AG09309 (cell line): ENCODE measurements around the gene LIMA1.

Experiments
- DNase-seq: peaks from one replicate; pipeline ENCODE4 v3.0.0-alpha.2; 2010; ENCODE audit warnings: low read depth
- H3K4me3 ChIP-seq: 2 replicates; pipeline ENCODE4 v1.5.1; 2011; ENCODE audit warnings: mild to moderate bottlenecking, low read depth, low read length, moderate library complexity; ENCODE audit not compliant: control insufficient read depth
- CTCF ChIP-seq: IDR thresholded peaks from 2 replicates; pipeline ENCODE4 v1.5.1; 2011; ENCODE audit warnings: mild to moderate bottlenecking, low read depth, low read length, inconsistent platforms; ENCODE audit not compliant: insufficient read depth, control insufficient read depth; ENCODE audit errors: missing control alignments

The LIMA1 gene

GRCh38 chr12:50188875-50189575, 94.3 kb downstream of the LIMA1 start:
- no peak overlapping the region for H3K4me3 ChIP-seq
- TF ChIP-seq CTCF: no peak
- DNase-seq: no peak

DNA sequence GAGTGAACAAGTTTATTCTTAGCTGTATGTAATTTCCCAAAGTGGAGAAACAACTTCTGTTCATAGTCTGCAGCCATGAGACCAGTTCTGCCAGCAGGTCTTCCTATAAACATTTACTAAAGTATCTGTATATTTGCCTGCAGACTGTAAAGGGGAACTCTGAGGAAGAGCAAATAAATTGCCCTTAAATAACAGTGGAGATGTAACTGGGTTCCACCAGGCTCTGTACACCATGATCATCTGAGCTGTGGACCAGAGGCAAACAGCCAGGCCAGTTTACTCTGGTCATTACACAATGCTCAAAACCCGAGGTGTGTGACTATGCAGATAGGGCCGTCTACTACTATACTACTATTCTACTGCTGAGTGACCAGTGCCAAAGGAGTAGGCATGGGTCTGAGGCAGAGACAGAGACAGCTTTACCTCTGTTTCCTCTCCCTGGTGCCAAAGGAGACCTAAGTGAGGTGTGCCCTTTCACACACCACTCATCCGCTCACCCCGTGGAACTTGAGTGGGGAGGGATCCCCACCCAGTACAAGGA, 95.0 kb downstream of the LIMA1 start:
- no peak for TF ChIP-seq CTCF

DNA sequence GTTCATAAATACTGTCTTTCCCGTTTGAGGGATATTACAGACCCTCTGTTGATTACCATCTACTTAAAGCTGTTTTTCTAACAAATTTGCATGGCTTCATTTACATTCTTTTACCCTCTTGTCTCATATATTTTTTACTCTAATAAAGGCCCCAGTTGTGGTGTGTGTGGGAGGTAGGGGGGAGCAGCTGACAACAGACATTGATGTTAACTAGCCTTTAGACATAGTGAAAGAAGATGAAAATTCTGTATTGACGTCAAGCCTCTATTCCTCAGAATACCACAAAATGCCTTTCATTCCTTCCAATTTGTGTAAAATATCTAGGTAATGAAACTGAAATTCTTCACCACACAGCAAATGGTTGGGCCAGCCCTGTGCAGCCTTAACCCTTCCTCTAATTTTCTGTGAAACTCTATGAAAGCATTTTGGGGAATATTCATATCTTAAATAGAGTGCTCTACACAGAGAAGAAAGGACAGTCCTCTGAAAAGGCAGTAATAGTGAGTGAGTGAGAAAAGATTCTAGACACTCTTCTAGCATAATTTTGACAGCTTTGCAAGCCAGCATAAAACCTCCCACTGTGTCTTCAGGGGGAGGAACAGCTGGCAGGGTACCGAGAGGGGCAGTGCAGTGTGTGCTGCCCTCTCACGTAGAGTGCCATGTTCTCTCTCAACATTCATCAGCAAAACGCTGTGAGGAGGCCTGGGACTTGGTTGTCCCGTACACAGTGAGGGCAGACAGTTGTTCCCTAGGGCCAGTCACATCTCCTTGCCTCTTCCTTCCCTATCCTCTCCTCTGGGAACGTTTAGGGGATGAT, 96.0 kb downstream of the LIMA1 start:
- peak; percentile 89 for DNase-seq
- H3K4me3 ChIP-seq: no peak overlapping the region
- TF ChIP-seq CTCF: peak; percentile 17

More for the DNA sequence above, 95.0 kb downstream of the LIMA1 start:
- no peak overlapping the region for H3K4me3 ChIP-seq
- DNase-seq: no peak

DNA sequence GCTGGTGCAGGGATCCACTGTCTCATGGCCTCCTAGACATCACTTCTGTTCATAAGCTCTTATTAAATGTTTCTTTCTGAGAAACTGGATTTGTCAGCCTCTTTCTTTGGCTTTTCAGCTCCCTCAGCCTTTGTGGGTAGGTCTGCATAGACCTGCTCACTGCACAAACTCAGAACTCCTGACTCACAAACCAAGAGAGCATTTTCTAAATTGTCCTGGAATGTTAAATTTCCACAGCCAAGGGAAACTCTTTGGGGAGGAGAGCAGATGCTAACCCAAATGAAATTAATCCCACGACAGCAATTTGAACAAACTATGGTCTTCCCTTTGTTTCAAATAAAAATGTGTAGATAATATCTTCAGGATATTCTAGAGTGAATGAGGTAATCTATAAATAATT, 96.6 kb downstream of the LIMA1 start:
- H3K4me3 ChIP-seq: no peak overlapping the region
- no peak for TF ChIP-seq CTCF

DNA sequence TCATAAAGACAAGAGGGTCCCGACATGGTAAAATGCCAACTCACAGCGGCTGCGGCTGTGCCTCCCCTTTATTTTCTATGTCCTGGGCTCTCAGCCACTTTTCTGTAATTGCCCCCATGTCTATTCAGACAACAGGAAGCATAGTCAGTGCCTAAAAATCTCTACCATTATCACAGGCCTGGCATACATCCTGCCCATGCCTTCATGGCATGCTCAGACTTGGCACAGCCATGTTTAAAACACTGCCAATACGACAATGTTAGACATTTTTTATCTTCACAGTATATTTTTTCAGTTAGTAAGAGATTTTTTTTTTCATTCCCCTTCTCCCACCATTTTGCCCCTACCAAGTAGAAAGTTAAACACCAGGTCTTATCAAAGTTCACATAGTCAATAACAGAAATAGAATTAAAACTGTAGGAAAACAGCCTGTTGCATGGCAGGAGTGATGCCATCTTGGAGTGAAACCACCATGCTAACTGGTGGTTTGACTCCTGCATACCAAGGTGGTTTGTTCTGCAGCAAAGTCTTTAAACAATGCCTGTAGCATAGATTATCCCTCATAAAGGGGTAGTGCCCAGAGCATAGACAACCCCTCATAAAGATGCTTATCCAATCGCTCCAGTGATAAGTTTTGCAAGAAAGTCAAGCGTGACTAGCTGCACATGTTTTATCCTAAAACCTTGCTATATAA, 97.2 kb downstream of the LIMA1 start:
- DNase-seq: peak; percentile 89
- H3K4me3 ChIP-seq: no peak overlapping the region
- TF ChIP-seq CTCF: no peak

More for the DNA sequence above, 96.6 kb downstream of the LIMA1 start:
- no peak for DNase-seq

DNA sequence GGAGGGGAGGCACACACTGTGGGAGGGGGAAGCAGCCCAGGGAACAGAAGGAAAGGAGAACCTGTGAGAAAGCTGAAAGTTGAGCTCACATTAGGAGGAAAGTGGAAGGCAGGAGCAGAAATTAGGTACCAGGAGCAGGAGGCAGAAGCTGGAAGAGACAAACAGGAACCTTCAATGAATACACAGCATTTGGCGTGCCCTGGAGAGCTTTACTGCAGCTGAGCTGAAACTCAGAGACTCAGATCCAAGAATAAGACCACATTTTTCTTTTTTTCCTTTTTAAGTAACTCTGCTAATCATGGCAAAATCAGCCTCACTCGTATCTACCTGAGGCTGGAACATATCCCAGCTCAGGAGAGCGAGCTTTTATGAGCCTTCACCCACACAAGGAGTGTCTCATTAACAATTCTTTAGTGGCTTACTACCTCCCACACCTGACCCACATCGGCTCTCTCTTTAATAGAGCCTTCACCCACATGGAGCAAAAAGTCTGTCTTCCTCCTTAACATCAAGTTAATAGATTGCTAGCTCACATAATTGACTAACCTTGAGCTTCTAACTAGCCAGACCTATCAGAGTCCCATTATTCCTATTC, 97.9 kb downstream of the LIMA1 start:
- no peak for TF ChIP-seq CTCF
- no peak overlapping the region for H3K4me3 ChIP-seq
- DNase-seq: no peak
